OCI-LY1 (cell line): Measurements from ENCODE around the gene RERE.

Source experiments
- H2AFZ ChIP-seq: fragments of 200-600 bp; sonication (generic), shearing (Covaris generic); 2 replicates; pipeline ENCODE4 v1.6.0; 2014; ENCODE audit warnings: antibody characterized with exemption, mild to moderate bottlenecking, low read length
- H3F3A ChIP-seq: fragments of 200-600 bp; sonication (generic), shearing (Covaris generic); 2 replicates; pipeline ENCODE4 v1.6.0; 2014; ENCODE audit warnings: mild to moderate bottlenecking, antibody characterized with exemption, low read length, moderate library complexity; ENCODE audit not compliant: insufficient read depth
- H3K27ac ChIP-seq: fragments of 200-600 bp; sonication (generic); 2 replicates; pipeline ENCODE4 v1.5.1; 2014; ENCODE audit warnings: low read length, mixed run types, mild to moderate bottlenecking, low read depth; ENCODE audit not compliant: poor library complexity, severe bottlenecking
- H3K27me3 ChIP-seq: fragments of 200-600 bp; sonication (generic); 2 replicates; pipeline ENCODE4 v1.6.0; 2014; ENCODE audit warnings: antibody characterized with exemption, mild to moderate bottlenecking, low read length, moderate library complexity; ENCODE audit not compliant: insufficient read depth
- H3K36me3 ChIP-seq: fragments of 200-600 bp; sonication (generic); 2 replicates; pipeline ENCODE4 v1.6.1; 2014; ENCODE audit warnings: mild to moderate bottlenecking, antibody characterized with exemption, low read length, moderate library complexity, mixed read lengths; ENCODE audit not compliant: insufficient read depth
- H3K4me1 ChIP-seq: fragments of 200-600 bp; sonication (generic); 2 replicates; pipeline ENCODE4 v1.5.1; 2014; ENCODE audit warnings: mild to moderate bottlenecking, low read length, moderate library complexity; ENCODE audit not compliant: insufficient read depth, severe bottlenecking
- H3K4me2 ChIP-seq: fragments of 200-600 bp; sonication (generic), shearing (Covaris generic); 2 replicates; pipeline ENCODE4 v1.6.1; 2014; ENCODE audit warnings: low read length
- H3K4me3 ChIP-seq: fragments of 200-600 bp; sonication (generic); 2 replicates; pipeline ENCODE4 v1.5.1; 2014; ENCODE audit warnings: low read length, low read depth, mild to moderate bottlenecking, mixed read lengths; ENCODE audit not compliant: poor library complexity, severe bottlenecking
- H3K79me2 ChIP-seq: fragments of 200-600 bp; shearing (Covaris generic); 2 replicates; pipeline ENCODE4 v1.6.1; 2016; ENCODE audit warnings: mixed run types, low read length, mixed read lengths; ENCODE audit not compliant: insufficient read depth
- H3K9ac ChIP-seq: fragments of 200-600 bp; sonication (generic), shearing (Covaris generic); 2 replicates; pipeline ENCODE4 v1.6.1; 2014; ENCODE audit warnings: mild to moderate bottlenecking, low read length, mixed read lengths
- H3K9me2 ChIP-seq: fragments of 200-600 bp; sonication (generic), shearing (Covaris generic); 2 replicates; pipeline ENCODE4 v1.6.1; 2014; ENCODE audit warnings: low read depth, mild to moderate bottlenecking, low read length, mixed read lengths
- H3K9me3 ChIP-seq: fragments of 200-600 bp; shearing (Covaris generic); 2 replicates; pipeline ENCODE4 v1.6.1; 2014; ENCODE audit warnings: low read length, mixed read lengths
- H4K20me1 ChIP-seq: fragments of 200-600 bp; sonication (generic), shearing (Covaris generic); 2 replicates; pipeline ENCODE4 v1.6.0; 2016; ENCODE audit warnings: mild to moderate bottlenecking, low read length; ENCODE audit not compliant: insufficient read depth
- EZH2 ChIP-seq: fragments of 200-600 bp; sonication (generic), shearing (Covaris generic); IDR thresholded peaks from 2 replicates; pipeline ENCODE4 v1.8.0; 2017; ENCODE audit warnings: borderline replicate concordance, mixed run types, mild to moderate bottlenecking, antibody characterized with exemption, low read length, moderate library complexity, mixed read lengths
- TF ChIP-seq, protein P1 (sequence below): fragments of 200-600 bp; sonication (generic), shearing (Covaris generic); IDR thresholded peaks from 2 replicates; pipeline ENCODE4 v1.5.1; 2017; ENCODE audit warnings: mild to moderate bottlenecking, antibody characterized with exemption, low read length, moderate library complexity, mixed read lengths

The RERE gene

DNA sequence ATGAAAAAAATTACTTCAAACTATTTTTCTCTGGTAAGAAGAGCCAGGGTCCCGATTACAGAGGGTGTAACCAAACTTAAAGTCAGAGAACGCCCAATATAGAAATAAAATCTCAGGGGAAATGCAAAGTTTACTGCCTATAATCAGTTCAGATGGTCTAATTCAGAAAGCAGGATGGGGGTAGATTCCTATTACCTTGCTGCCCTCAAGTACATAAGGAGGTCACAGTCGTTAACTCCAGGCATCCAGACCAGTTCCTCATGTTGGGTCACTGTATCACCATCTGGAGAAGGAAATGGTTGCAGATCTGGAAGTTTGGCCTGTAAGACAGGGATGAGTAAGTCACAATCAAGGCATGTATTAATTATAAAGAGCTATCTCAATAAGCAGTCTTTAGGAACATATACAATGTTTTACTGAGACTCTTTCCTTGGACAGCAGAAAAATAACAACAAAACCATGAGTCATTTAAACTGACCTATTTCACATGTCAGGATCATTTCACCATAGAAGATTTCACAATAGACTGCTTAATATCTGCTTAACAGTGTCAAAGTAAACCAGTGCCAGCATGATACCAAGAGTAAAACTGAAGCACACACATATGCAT lies 320.1 kb downstream of the RERE start:
- Histone ChIP-seq H3K9ac (peak overlapping the region; percentile 39; the same call in 1 of the 2 replicates), H3K27ac (peak overlapping the region; percentile 93), H3K4me1 (peaks cover 57% of the 10 kb centered on the region), H3K4me2 (peak overlapping the region; percentile 50), H3K36me3 (peaks cover 30% of the 10 kb centered on the region), H3K4me3 (no peak overlapping the region), H2AFZ (no peak overlapping the region), H3K79me2 (no peaks in the 10 kb centered on the region), H3K27me3 (no peaks in the 10 kb centered on the region), H3K9me2 (no peaks in the 10 kb centered on the region), H3K9me3 (no peaks in the 10 kb centered on the region), H4K20me1 (no peaks in the 10 kb centered on the region), H3F3A (no peaks in the 10 kb centered on the region; the same call in none of the 2 replicates)
- TF ChIP-seq EZH2: no peak
- TF ChIP-seq, protein P1, sequence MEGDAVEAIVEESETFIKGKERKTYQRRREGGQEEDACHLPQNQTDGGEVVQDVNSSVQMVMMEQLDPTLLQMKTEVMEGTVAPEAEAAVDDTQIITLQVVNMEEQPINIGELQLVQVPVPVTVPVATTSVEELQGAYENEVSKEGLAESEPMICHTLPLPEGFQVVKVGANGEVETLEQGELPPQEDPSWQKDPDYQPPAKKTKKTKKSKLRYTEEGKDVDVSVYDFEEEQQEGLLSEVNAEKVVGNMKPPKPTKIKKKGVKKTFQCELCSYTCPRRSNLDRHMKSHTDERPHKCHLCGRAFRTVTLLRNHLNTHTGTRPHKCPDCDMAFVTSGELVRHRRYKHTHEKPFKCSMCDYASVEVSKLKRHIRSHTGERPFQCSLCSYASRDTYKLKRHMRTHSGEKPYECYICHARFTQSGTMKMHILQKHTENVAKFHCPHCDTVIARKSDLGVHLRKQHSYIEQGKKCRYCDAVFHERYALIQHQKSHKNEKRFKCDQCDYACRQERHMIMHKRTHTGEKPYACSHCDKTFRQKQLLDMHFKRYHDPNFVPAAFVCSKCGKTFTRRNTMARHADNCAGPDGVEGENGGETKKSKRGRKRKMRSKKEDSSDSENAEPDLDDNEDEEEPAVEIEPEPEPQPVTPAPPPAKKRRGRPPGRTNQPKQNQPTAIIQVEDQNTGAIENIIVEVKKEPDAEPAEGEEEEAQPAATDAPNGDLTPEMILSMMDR: no peak

DNA sequence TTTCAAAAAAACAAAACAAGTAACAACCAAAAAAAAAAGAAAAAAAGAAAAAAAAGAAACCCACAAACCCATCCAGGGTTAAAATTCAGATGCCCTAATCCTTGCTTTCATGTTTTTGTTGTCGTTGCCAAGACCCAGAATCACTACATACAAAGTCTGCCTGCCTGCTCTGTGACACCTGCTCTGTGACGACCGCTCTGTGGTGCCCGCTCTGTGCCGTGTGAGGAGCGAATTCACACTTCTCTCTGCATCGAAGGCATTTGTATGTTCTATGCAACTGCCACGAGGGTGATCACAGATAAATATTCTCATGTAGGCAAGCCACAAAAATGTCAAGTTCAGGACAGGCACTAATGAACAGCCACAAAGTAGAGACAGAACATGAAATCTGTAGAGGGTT lies 321.0 kb downstream of the RERE start:
- Histone ChIP-seq H3K4me3 (no peak overlapping the region), H3K79me2 (0 out of 2 replicates have a peak, but pooled peaks cover 4% of the 10 kb centered on the region), H2AFZ (no peak overlapping the region), H3K9ac (peak overlapping the region; percentile 39), H3K27ac (peak overlapping the region; percentile 93), H3K4me2 (peak overlapping the region; percentile 50), H3K36me3 (peaks cover 38% of the 10 kb centered on the region), H3F3A (no peaks in the 10 kb centered on the region; the same call in none of the 2 replicates), H4K20me1 (no peaks in the 10 kb centered on the region), H3K4me1 (peaks cover 64% of the 10 kb centered on the region), H3K9me2 (no peaks in the 10 kb centered on the region), H3K9me3 (no peaks in the 10 kb centered on the region), H3K27me3 (no peaks in the 10 kb centered on the region)
- TF ChIP-seq, protein P1: no peak
- no peak for TF ChIP-seq EZH2

DNA sequence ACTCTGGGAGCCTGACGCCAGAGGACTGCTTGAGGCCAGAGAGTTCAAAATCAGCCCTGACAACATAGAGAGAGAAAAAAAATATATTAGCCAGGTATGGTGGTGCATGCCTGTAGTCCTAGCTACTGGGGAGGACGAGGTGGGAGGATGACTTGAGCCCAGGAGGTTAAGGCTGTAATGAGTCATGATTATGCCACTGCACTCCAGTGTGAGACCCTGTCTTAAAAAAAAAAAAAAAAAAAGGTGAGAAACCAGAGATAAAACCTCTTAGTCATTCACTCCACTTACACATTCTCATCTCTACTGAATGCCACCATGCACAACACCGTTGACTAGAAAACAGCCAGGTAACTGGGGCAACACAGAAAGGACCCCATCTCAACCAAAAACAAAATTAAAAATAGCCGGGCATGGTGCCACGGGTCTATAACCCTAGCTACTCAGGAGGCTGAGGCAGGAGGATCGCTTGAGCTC lies 321.5 kb downstream of the RERE start:
- Histone ChIP-seq H3K9me3 (no peaks in the 10 kb centered on the region), H2AFZ (no peak overlapping the region), H3K4me2 (peak overlapping the region; percentile 50; the same call in 1 of the 2 replicates), H3K4me1 (peaks cover 64% of the 10 kb centered on the region), H3F3A (no peaks in the 10 kb centered on the region; the same call in none of the 2 replicates), H3K4me3 (no peak overlapping the region), H3K27me3 (no peaks in the 10 kb centered on the region), H3K9ac (peak overlapping the region; percentile 39; the same call in 1 of the 2 replicates), H3K9me2 (no peaks in the 10 kb centered on the region), H3K27ac (peak overlapping the region; percentile 93), H3K79me2 (0 out of 2 replicates have a peak, but pooled peaks cover 4% of the 10 kb centered on the region), H4K20me1 (no peaks in the 10 kb centered on the region), H3K36me3 (peaks cover 38% of the 10 kb centered on the region)
- TF ChIP-seq, protein P1: no peak
- no peak for TF ChIP-seq EZH2
